NT2/D1 (cell line): Measurements from ENCODE around the gene ATP1A2.

ENCODE experiments used
- DNase-seq: peaks from one replicate; pipeline ENCODE4 v3.0.0-alpha.2; 2011; ENCODE audit warnings: low read depth, low spot score
- H3K27me3 ChIP-seq: 2 replicates; pipeline ENCODE4 v1.6.0; 2011; ENCODE audit warnings: mild to moderate bottlenecking; ENCODE audit not compliant: insufficient read length, insufficient read depth
- H3K36me3 ChIP-seq: 2 replicates; pipeline ENCODE4 v1.6.1; 2011; ENCODE audit warnings: mild to moderate bottlenecking, low read length, mixed read lengths; ENCODE audit not compliant: insufficient read depth, insufficient read length
- H3K4me1 ChIP-seq: 2 replicates; pipeline ENCODE4 v1.5.1; 2011; ENCODE audit not compliant: insufficient read depth, insufficient read length
- H3K4me3 ChIP-seq: 2 replicates; pipeline ENCODE4 v1.5.1; 2011; ENCODE audit warnings: low read depth; ENCODE audit not compliant: insufficient read length
- H3K9ac ChIP-seq: 2 replicates; pipeline ENCODE4 v1.6.0; 2011; ENCODE audit warnings: low read depth; ENCODE audit not compliant: insufficient read length
- H3K9me3 ChIP-seq: 2 replicates; pipeline ENCODE4 v1.5.1; 2011; ENCODE audit warnings: mild to moderate bottlenecking, low read length; ENCODE audit not compliant: insufficient read depth
- SUZ12 ChIP-seq: IDR thresholded peaks from 2 replicates; pipeline ENCODE4 v1.6.1; 2011; ENCODE audit not compliant: insufficient read length, insufficient read depth; ENCODE audit errors: extremely low read depth
- YY1 ChIP-seq: IDR thresholded peaks from 2 replicates; pipeline ENCODE4 v1.6.1; 2011; ENCODE audit not compliant: insufficient read length, insufficient read depth
- ZNF274 ChIP-seq: IDR thresholded peaks from 2 replicates; pipeline ENCODE4 v1.6.1; 2011; ENCODE audit warnings: mild to moderate bottlenecking, low read depth, low read length

ATP1A2 gene

DNA sequence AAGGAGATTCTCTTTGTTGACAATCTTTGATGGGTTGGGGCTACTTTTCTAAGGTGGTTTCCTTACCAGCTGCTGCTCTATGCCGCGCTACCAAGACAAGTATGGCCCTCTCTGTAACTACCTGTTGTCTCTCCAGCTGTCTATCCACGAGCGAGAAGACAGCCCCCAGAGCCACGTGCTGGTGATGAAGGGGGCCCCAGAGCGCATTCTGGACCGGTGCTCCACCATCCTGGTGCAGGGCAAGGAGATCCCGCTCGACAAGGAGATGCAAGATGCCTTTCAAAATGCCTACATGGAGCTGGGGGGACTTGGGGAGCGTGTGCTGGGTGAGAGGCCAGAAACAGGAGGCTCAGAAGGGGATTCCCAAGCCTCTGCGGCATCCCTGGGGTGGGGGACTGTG is 14.4 kb downstream of the ATP1A2 start:
- Histone ChIP-seq H3K36me3 (peaks cover 97% of the 10 kb centered on the region), H3K9ac (no peak overlapping the region), H3K27me3 (no peaks in the 10 kb centered on the region), H3K4me1 (no peaks in the 10 kb centered on the region), H3K4me3 (no peak overlapping the region), H3K9me3 (no peaks in the 10 kb centered on the region)
- DNase-seq: no peak
- TF ChIP-seq SUZ12 (no peak), YY1 (no peak), ZNF274 (no peak)

- TF ChIP-seq YY1: no peak
- TF ChIP-seq ZNF274: no peak
- no peak for TF ChIP-seq SUZ12
- no peaks in the 10 kb centered on the region for H3K9me3 ChIP-seq
- no peaks in the 10 kb centered on the region for H3K4me1 ChIP-seq
- no peak for DNase-seq
- peaks cover 97% of the 10 kb centered on the region for H3K36me3 ChIP-seq
- no peak overlapping the region for H3K9ac ChIP-seq
- H3K27me3 ChIP-seq: no peaks in the 10 kb centered on the region
- no peak overlapping the region for H3K4me3 ChIP-seq
These were observed 14.9 kb downstream of the ATP1A2 start for GRCh38 chr1:160130486-160130885.

DNA sequence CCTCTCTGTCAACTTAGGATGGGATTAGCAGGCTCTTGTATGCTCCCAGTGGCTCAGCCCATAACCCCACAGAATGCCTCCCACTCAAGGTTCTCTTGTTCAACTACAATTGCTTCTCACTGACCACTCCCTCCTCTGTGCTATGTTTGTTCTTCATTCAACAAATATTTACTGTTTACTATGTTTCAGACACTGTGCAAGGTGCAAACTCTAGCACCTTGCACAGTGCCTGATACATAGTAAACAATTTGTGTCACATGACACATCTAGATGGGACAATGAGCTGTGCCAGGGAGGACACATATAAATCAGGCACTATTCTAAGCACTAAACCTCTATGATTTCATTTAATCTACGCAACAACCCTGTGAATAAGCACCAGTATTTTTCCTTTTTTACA is 15.4 kb downstream of the ATP1A2 start:
- no peak overlapping the region for H3K4me3 ChIP-seq
- no peaks in the 10 kb centered on the region for H3K9me3 ChIP-seq
- no peak overlapping the region for H3K9ac ChIP-seq
- peaks cover 97% of the 10 kb centered on the region for H3K36me3 ChIP-seq
- H3K27me3 ChIP-seq: no peaks in the 10 kb centered on the region
- H3K4me1 ChIP-seq: no peaks in the 10 kb centered on the region
- TF ChIP-seq ZNF274 (no peak), YY1 (no peak), SUZ12 (no peak)
- no peak for DNase-seq

GRCh38 chr1:160131803-160132565 is 16.4 kb downstream of the ATP1A2 start:
- TF ChIP-seq YY1 (no peak), ZNF274 (no peak), SUZ12 (no peak)
- Histone ChIP-seq H3K36me3 (peaks cover 98% of the 10 kb centered on the region), H3K4me1 (no peaks in the 10 kb centered on the region), H3K4me3 (no peak overlapping the region), H3K9ac (no peak overlapping the region), H3K27me3 (no peaks in the 10 kb centered on the region), H3K9me3 (no peaks in the 10 kb centered on the region)
- DNase-seq: no peak

- no peaks in the 10 kb centered on the region for H3K4me1 ChIP-seq
- TF ChIP-seq YY1 (no peak), ZNF274 (no peak), SUZ12 (no peak)
- no peak for DNase-seq
- H3K4me3 ChIP-seq: no peak overlapping the region
- no peaks in the 10 kb centered on the region for H3K27me3 ChIP-seq
- no peak overlapping the region for H3K9ac ChIP-seq
- no peaks in the 10 kb centered on the region for H3K9me3 ChIP-seq
- H3K36me3 ChIP-seq: peaks cover 95% of the 10 kb centered on the region
These were observed 18.6 kb downstream of the ATP1A2 start for GRCh38 chr1:160133990-160134770.

- no peaks in the 10 kb centered on the region for H3K27me3 ChIP-seq
- H3K36me3 ChIP-seq: peaks cover 95% of the 10 kb centered on the region
- H3K9me3 ChIP-seq: no peaks in the 10 kb centered on the region
- DNase-seq: no peak
- no peak overlapping the region for H3K9ac ChIP-seq
- no peak for TF ChIP-seq YY1
- no peak for TF ChIP-seq SUZ12
- no peak for TF ChIP-seq ZNF274
- H3K4me3 ChIP-seq: no peak overlapping the region
- H3K4me1 ChIP-seq: no peaks in the 10 kb centered on the region
These were observed 19.4 kb downstream of the ATP1A2 start for GRCh38 chr1:160134791-160135572.
